HEK293 (cell line): ENCODE measurements around the gene LY9.

Experiments
- CTCF ChIP-seq: fragments of 450-650 bp; formaldehyde crosslinking; IDR thresholded peaks from 2 replicates; pipeline ENCODE4 v1.5.1; 2016; ENCODE audit warnings: missing biosample characterization, missing genetic modification characterization
- ELK4 ChIP-seq: IDR thresholded peaks from 2 replicates; pipeline ENCODE4 v1.6.1; 2011; ENCODE audit warnings: mild to moderate bottlenecking, low read depth, low read length, borderline replicate concordance
- MZF1 ChIP-seq: fragments of 450-650 bp; formaldehyde crosslinking; IDR thresholded peaks from 2 replicates; pipeline ENCODE4 v1.5.1; 2017; ENCODE audit warnings: missing biosample characterization, missing genetic modification characterization, borderline replicate concordance
- SALL2 ChIP-seq: fragments of 450-650 bp; formaldehyde crosslinking; IDR thresholded peaks from 2 replicates; pipeline ENCODE4 v1.5.0; 2017; ENCODE audit warnings: missing biosample characterization, mild to moderate bottlenecking, missing genetic modification characterization, borderline replicate concordance
- ZNF174 ChIP-seq: fragments of 450-650 bp; formaldehyde crosslinking; IDR thresholded peaks from 2 replicates; pipeline ENCODE4 v1.5.0; 2017; ENCODE audit warnings: missing biosample characterization, mild to moderate bottlenecking, missing genetic modification characterization
- ZNF211 ChIP-seq: fragments of 450-650 bp; formaldehyde crosslinking; IDR thresholded peaks from 2 replicates; pipeline ENCODE4 v1.5.1; 2016; ENCODE audit warnings: low read depth, missing biosample characterization, missing genetic modification characterization
- ZNF280D ChIP-seq: fragments of 450-650 bp; formaldehyde crosslinking; IDR thresholded peaks from 2 replicates; pipeline ENCODE4 v1.5.1; 2016; ENCODE audit warnings: missing biosample characterization, missing genetic modification characterization
- ZNF404 ChIP-seq: fragments of 450-650 bp; formaldehyde crosslinking; IDR thresholded peaks from 2 replicates; pipeline ENCODE4 v1.5.1; 2017; ENCODE audit warnings: missing biosample characterization, missing genetic modification characterization
- ZNF600 ChIP-seq: fragments of 450-650 bp; formaldehyde crosslinking; IDR thresholded peaks from 2 replicates; pipeline ENCODE4 v1.5.1; 2016; ENCODE audit warnings: missing biosample characterization, missing genetic modification characterization
- ZNF776 ChIP-seq: fragments of 450-650 bp; formaldehyde crosslinking; IDR thresholded peaks from 2 replicates; pipeline ENCODE4 v1.5.0; 2017; ENCODE audit warnings: missing biosample characterization, missing genetic modification characterization, borderline replicate concordance
- ZSCAN30 ChIP-seq: fragments of 450-650 bp; IDR thresholded peaks from 2 replicates; pipeline ENCODE4 v1.5.1; 2018; ENCODE audit warnings: missing biosample characterization, mild to moderate bottlenecking, missing genetic modification characterization, moderate library complexity

GRCh38 chr1:160789051-160789701 is 6.8 kb upstream of the LY9 start:
- TF ChIP-seq ZNF280D (tag by site-specific recombination), result no peak
- no peak for TF ChIP-seq MZF1 (tag by site-specific recombination)
- no peak for TF ChIP-seq CTCF (tag by site-specific recombination)
- TF ChIP-seq SALL2 (tag by site-specific recombination), result no peak
- no peak for TF ChIP-seq ZNF600
- no peak for TF ChIP-seq ELK4
- no peak for TF ChIP-seq ZSCAN30 (tag by site-specific recombination)
- no peak for TF ChIP-seq ZNF776
- no peak for TF ChIP-seq ZNF211 (tag by site-specific recombination)
- no peak for TF ChIP-seq ZNF174 (tag by site-specific recombination)
- no peak for TF ChIP-seq ZNF404 (tag by site-specific recombination)
